OCI-LY1 (cell line): Measurements from ENCODE around the gene RAET1E.

Source experiments
- H2AFZ ChIP-seq: fragments of 200-600 bp; sonication (generic), shearing (Covaris generic); 2 replicates; pipeline ENCODE4 v1.6.0; 2014; ENCODE audit warnings: antibody characterized with exemption, mild to moderate bottlenecking, low read length
- H3F3A ChIP-seq: fragments of 200-600 bp; sonication (generic), shearing (Covaris generic); 2 replicates; pipeline ENCODE4 v1.6.0; 2014; ENCODE audit warnings: mild to moderate bottlenecking, antibody characterized with exemption, low read length, moderate library complexity; ENCODE audit not compliant: insufficient read depth
- H3K27ac ChIP-seq: fragments of 200-600 bp; sonication (generic); 2 replicates; pipeline ENCODE4 v1.5.1; 2014; ENCODE audit warnings: low read length, mixed run types, mild to moderate bottlenecking, low read depth; ENCODE audit not compliant: poor library complexity, severe bottlenecking
- H3K27me3 ChIP-seq: fragments of 200-600 bp; sonication (generic); 2 replicates; pipeline ENCODE4 v1.6.0; 2014; ENCODE audit warnings: antibody characterized with exemption, mild to moderate bottlenecking, low read length, moderate library complexity; ENCODE audit not compliant: insufficient read depth
- H3K36me3 ChIP-seq: fragments of 200-600 bp; sonication (generic); 2 replicates; pipeline ENCODE4 v1.6.1; 2014; ENCODE audit warnings: mild to moderate bottlenecking, antibody characterized with exemption, low read length, moderate library complexity, mixed read lengths; ENCODE audit not compliant: insufficient read depth
- H3K4me1 ChIP-seq: fragments of 200-600 bp; sonication (generic); 2 replicates; pipeline ENCODE4 v1.5.1; 2014; ENCODE audit warnings: mild to moderate bottlenecking, low read length, moderate library complexity; ENCODE audit not compliant: insufficient read depth, severe bottlenecking
- H3K4me2 ChIP-seq: fragments of 200-600 bp; sonication (generic), shearing (Covaris generic); 2 replicates; pipeline ENCODE4 v1.6.1; 2014; ENCODE audit warnings: low read length
- H3K4me3 ChIP-seq: fragments of 200-600 bp; sonication (generic); 2 replicates; pipeline ENCODE4 v1.5.1; 2014; ENCODE audit warnings: low read length, low read depth, mild to moderate bottlenecking, mixed read lengths; ENCODE audit not compliant: poor library complexity, severe bottlenecking
- H3K79me2 ChIP-seq: fragments of 200-600 bp; shearing (Covaris generic); 2 replicates; pipeline ENCODE4 v1.6.1; 2016; ENCODE audit warnings: mixed run types, low read length, mixed read lengths; ENCODE audit not compliant: insufficient read depth
- H3K9ac ChIP-seq: fragments of 200-600 bp; sonication (generic), shearing (Covaris generic); 2 replicates; pipeline ENCODE4 v1.6.1; 2014; ENCODE audit warnings: mild to moderate bottlenecking, low read length, mixed read lengths
- H3K9me2 ChIP-seq: fragments of 200-600 bp; sonication (generic), shearing (Covaris generic); 2 replicates; pipeline ENCODE4 v1.6.1; 2014; ENCODE audit warnings: low read depth, mild to moderate bottlenecking, low read length, mixed read lengths
- H3K9me3 ChIP-seq: fragments of 200-600 bp; shearing (Covaris generic); 2 replicates; pipeline ENCODE4 v1.6.1; 2014; ENCODE audit warnings: low read length, mixed read lengths
- H4K20me1 ChIP-seq: fragments of 200-600 bp; sonication (generic), shearing (Covaris generic); 2 replicates; pipeline ENCODE4 v1.6.0; 2016; ENCODE audit warnings: mild to moderate bottlenecking, low read length; ENCODE audit not compliant: insufficient read depth
- EZH2 ChIP-seq: fragments of 200-600 bp; sonication (generic), shearing (Covaris generic); IDR thresholded peaks from 2 replicates; pipeline ENCODE4 v1.8.0; 2017; ENCODE audit warnings: borderline replicate concordance, mixed run types, mild to moderate bottlenecking, antibody characterized with exemption, low read length, moderate library complexity, mixed read lengths
- TF ChIP-seq, protein P1 (sequence below): fragments of 200-600 bp; sonication (generic), shearing (Covaris generic); IDR thresholded peaks from 2 replicates; pipeline ENCODE4 v1.5.1; 2017; ENCODE audit warnings: mild to moderate bottlenecking, antibody characterized with exemption, low read length, moderate library complexity, mixed read lengths

Gene RAET1E

DNA sequence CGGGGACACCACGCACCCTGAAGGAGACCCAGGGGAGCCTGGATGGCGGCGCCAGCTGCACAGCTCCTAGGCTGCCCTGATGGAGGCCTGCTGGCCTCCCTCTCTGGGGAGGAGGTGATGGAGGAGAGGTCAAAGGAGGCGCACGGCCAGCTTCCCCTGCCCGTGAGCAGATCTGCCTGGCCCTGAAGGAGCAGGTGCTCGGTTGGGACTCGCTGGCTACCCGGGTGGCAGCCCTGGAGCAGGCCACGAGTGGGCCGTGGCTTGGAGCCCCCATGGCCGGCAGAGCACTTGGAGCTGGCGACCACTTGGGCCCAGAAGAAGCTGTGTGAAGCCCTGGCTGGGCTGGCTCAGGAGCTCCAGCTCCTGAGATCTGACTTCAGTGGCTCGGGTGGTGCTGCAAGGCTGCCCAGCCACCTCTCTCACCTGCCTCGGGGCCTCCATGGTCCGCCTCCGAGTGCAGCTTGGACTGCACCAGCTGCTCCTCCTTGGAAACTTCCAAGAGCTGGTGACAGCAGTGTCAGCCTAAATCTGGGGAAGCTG, 7.5 kb upstream of the RAET1E start:
- Histone ChIP-seq H3K4me3 (no peak overlapping the region), H3K9me2 (no peaks in the 10 kb centered on the region), H3K4me2 (no peak overlapping the region), H3K27ac (no peak overlapping the region), H3K27me3 (no peaks in the 10 kb centered on the region; the same call in 1 of the 2 replicates), H4K20me1 (no peaks in the 10 kb centered on the region), H3F3A (no peaks in the 10 kb centered on the region), H2AFZ (no peak overlapping the region), H3K79me2 (no peaks in the 10 kb centered on the region), H3K9ac (no peak overlapping the region), H3K4me1 (no peaks in the 10 kb centered on the region), H3K9me3 (no peaks in the 10 kb centered on the region), H3K36me3 (no peaks in the 10 kb centered on the region)
- TF ChIP-seq, protein P1, sequence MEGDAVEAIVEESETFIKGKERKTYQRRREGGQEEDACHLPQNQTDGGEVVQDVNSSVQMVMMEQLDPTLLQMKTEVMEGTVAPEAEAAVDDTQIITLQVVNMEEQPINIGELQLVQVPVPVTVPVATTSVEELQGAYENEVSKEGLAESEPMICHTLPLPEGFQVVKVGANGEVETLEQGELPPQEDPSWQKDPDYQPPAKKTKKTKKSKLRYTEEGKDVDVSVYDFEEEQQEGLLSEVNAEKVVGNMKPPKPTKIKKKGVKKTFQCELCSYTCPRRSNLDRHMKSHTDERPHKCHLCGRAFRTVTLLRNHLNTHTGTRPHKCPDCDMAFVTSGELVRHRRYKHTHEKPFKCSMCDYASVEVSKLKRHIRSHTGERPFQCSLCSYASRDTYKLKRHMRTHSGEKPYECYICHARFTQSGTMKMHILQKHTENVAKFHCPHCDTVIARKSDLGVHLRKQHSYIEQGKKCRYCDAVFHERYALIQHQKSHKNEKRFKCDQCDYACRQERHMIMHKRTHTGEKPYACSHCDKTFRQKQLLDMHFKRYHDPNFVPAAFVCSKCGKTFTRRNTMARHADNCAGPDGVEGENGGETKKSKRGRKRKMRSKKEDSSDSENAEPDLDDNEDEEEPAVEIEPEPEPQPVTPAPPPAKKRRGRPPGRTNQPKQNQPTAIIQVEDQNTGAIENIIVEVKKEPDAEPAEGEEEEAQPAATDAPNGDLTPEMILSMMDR, result no peak
- TF ChIP-seq EZH2, result no peak

DNA sequence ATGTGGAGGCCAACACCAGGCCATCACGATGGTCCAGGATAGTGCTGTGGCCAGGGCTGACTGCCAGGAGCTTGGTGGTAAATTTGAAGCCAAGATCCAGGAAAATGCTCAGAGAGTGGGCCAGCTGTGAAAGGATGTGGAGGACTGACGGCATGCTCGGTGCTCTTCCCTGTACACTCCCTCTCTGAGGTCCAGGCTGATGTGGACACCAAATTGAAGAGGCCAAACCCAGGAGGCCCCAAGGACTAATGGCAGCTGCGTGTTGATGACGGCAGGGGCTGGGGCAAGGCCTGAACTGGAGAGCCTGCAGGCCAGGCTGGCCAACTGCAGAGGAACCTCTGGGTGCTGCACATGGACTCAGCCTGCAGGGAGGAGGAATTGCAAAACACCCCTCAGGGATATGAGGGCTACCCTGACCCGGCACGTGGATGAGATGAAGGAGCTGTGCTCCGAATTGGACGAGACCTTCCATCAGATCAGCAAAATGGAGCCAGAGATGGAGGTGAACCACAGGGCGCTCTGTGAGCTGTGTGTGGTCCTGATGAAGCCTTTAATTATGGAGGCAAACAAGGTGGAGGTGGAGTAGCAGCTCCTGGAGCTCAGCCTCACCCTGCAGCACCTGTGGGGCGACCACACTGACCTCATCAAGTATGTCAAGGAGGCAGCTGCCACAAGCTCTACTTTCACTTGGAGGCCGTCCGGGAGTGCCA, 6.9 kb upstream of the RAET1E start:
- Histone ChIP-seq H3K4me2 (no peak overlapping the region), H3K27ac (no peak overlapping the region), H3K9me3 (no peaks in the 10 kb centered on the region), H3K9ac (no peak overlapping the region), H3K27me3 (no peaks in the 10 kb centered on the region; the same call in 1 of the 2 replicates), H3F3A (no peaks in the 10 kb centered on the region), H3K9me2 (no peaks in the 10 kb centered on the region), H3K4me1 (no peaks in the 10 kb centered on the region), H3K4me3 (no peak overlapping the region), H2AFZ (no peak overlapping the region), H3K36me3 (no peaks in the 10 kb centered on the region), H3K79me2 (no peaks in the 10 kb centered on the region), H4K20me1 (no peaks in the 10 kb centered on the region)
- TF ChIP-seq EZH2, result no peak
- TF ChIP-seq, protein P1, result no peak

DNA sequence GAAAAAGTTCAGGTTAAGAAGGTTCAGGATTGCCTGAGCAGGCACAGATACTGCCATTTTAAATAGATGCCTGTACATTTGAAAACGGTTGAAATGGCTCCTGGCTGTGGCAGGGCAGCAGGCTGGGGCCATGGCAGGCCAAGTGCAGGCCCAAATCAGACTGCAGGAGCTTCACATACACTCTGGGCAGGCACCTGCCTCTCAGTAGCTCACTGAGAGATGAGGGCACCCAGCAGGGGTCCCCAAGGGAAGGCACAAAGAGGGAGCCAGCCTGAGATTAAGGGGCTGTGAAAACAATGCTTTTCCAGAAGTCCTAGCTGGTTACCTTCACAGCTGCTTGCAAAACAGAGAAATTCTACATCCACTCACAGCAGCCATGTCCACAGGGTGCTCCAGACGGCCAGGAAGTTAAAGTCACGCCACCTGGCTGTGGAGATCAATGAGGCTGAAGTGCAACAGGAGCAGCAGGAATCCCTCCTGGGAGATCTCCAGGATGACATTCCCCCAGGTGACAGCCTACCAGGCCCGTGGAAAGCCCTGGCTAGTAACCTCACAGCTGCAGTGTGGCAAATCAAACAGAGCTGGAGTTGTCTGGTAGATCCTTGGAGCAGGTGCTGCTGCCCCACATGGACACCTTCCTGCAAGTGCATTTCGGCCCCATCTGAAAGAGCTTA, 6.2 kb upstream of the RAET1E start:
- H3K9ac ChIP-seq, result no peak overlapping the region
- no peaks in the 10 kb centered on the region; the same call in 1 of the 2 replicates for H3K27me3 ChIP-seq
- H3K36me3 ChIP-seq, result no peaks in the 10 kb centered on the region
- H3K4me3 ChIP-seq, result no peak overlapping the region
- no peak overlapping the region for H2AFZ ChIP-seq
- H3K79me2 ChIP-seq, result no peaks in the 10 kb centered on the region
- no peak overlapping the region for H3K4me2 ChIP-seq
- H3K9me3 ChIP-seq, result no peaks in the 10 kb centered on the region
- no peaks in the 10 kb centered on the region for H4K20me1 ChIP-seq
- H3F3A ChIP-seq, result no peaks in the 10 kb centered on the region
- H3K4me1 ChIP-seq, result no peaks in the 10 kb centered on the region
- TF ChIP-seq EZH2, result no peak
- TF ChIP-seq, protein P1, result no peak
- no peaks in the 10 kb centered on the region for H3K9me2 ChIP-seq
- no peak overlapping the region for H3K27ac ChIP-seq
